PC-3 (cell line): ENCODE results near the gene NPTXR. TPM values are rescaled to one million over a fixed set of nuclear protein-coding genes. Genes with fewer than 3 reads are reported as not detected.

Experiments used
- ATAC-seq: fragments of 200-7000 bp; cut with Tn5 transposase; 2 replicates; pipeline ENCODE4 v1.9.1; 2020; ENCODE audit warnings: mild to moderate bottlenecking, moderate library complexity
- BruUV-seq: library from RNA; stranded (reverse); fragments of 400-500 nt; replicated peaks from 2 replicates; lab custom pipeline; 2021; lab: Mats Ljungman, UMichigan
- CTCF ChIA-PET: fragments of 300-600 bp; sonication (Branson Sonifier 250); formaldehyde crosslinking; loops from one replicate; lab custom pipeline; 2022; ENCODE audit warnings: antibody characterized with exemption; lab: Charles Lee
- POLR2A ChIA-PET: fragments of 300-600 bp; sonication (Branson Sonifier 250); formaldehyde crosslinking; loops from one replicate; lab custom pipeline; 2022; ENCODE audit warnings: antibody characterized with exemption; ENCODE audit not compliant: unreplicated experiment; lab: Charles Lee
- DNase-seq: peaks from one replicate; pipeline ENCODE4 v3.0.0-alpha.2; 2015
- H2AFZ ChIP-seq: fragments of 300-600 bp; sonication (generic); 2 replicates; pipeline ENCODE4 v1.6.0; 2016; ENCODE audit warnings: antibody characterized with exemption, low read length
- H3F3A ChIP-seq: fragments of 300-600 bp; sonication (generic); one replicate; pipeline ENCODE4 v1.6.0; 2017; ENCODE audit warnings: antibody characterized with exemption, low read length, control low read depth, mild to moderate bottlenecking; ENCODE audit not compliant: unreplicated experiment
- H3K27ac ChIP-seq: fragments of 300-600 bp; sonication (generic); 2 replicates; pipeline ENCODE4 v1.5.1; 2016; ENCODE audit warnings: mild to moderate bottlenecking, low read length
- H3K27me3 ChIP-seq: fragments of 300-600 bp; sonication (generic); 2 replicates; pipeline ENCODE4 v1.6.1; 2016; ENCODE audit warnings: low read length, mixed read lengths
- H3K36me3 ChIP-seq: fragments of 300-600 bp; sonication (generic); 2 replicates; pipeline ENCODE4 v1.6.1; 2016; ENCODE audit warnings: low read depth, mixed run types, low read length, mixed read lengths
- H3K4me1 ChIP-seq: fragments of 300-600 bp; sonication (generic); 2 replicates; pipeline ENCODE4 v1.5.1; 2016; ENCODE audit warnings: low read length; ENCODE audit not compliant: insufficient read depth
- H3K4me2 ChIP-seq: fragments of 300-600 bp; sonication (generic); 2 replicates; pipeline ENCODE4 v1.6.0; 2016; ENCODE audit warnings: low read length
- H3K4me3 ChIP-seq: fragments of 300-600 bp; sonication (generic); 2 replicates; pipeline ENCODE4 v1.5.1; 2016; ENCODE audit warnings: mild to moderate bottlenecking, low read length, mixed read lengths
- H3K79me2 ChIP-seq: fragments of 300-600 bp; sonication (generic); 2 replicates; pipeline ENCODE4 v1.6.1; 2017; ENCODE audit warnings: low read length, mixed read lengths
- H3K9ac ChIP-seq: fragments of 300-600 bp; sonication (generic); 2 replicates; pipeline ENCODE4 v1.6.0; 2016; ENCODE audit warnings: mild to moderate bottlenecking, low read length
- H3K9me2 ChIP-seq: fragments of 300-600 bp; sonication (generic); replicated peaks from 2 replicates; pipeline ENCODE4 v1.6.1; 2016; ENCODE audit warnings: mixed run types, low read length, mixed read lengths
- H3K9me3 ChIP-seq: fragments of 300-600 bp; sonication (generic); 2 replicates; pipeline ENCODE4 v1.6.1; 2016; ENCODE audit warnings: low read length, mixed read lengths
- H4K20me1 ChIP-seq: fragments of 300-600 bp; sonication (generic); 2 replicates; pipeline ENCODE4 v1.6.1; 2016; ENCODE audit warnings: low read length, mixed read lengths
- CTCF ChIP-seq: fragments of 300-600 bp; sonication (generic); conservative IDR thresholded peaks from 2 replicates; pipeline ENCODE4 v1.5.1; 2017; ENCODE audit warnings: antibody characterized with exemption, low read depth, mild to moderate bottlenecking, low read length
- EZH2 ChIP-seq: fragments of 300-600 bp; sonication (generic); IDR thresholded peaks from one replicate; pipeline ENCODE4 v1.6.1; 2017; ENCODE audit warnings: antibody characterized with exemption, mild to moderate bottlenecking, low read length; ENCODE audit not compliant: unreplicated experiment
- EZH2phosphoT487 ChIP-seq: fragments of 300-600 bp; sonication (generic); IDR thresholded peaks from 2 replicates; pipeline ENCODE4 v1.6.1; 2018; ENCODE audit warnings: mild to moderate bottlenecking, antibody characterized with exemption, low read length, borderline replicate concordance
- intact Hi-C: fragments of 100-400 bp; cut with micrococcal nuclease; formaldehyde crosslinking; loops from 2 replicates; pipeline ENCODE4 v1.9.0; 2023
- total RNA-seq: library from RNA; depleted of rRNA; stranded (reverse); fragments of >200 nt; gene quantifications from 2 replicates; pipeline ENCODE4 v1.2.3, GENCODE V29; 2014

The NPTXR gene
- total RNA-seq, 1 experiment from 2014 or later: 2.8 TPM

GRCh38 chr22:38873469-38874411 is 29.9 kb upstream of the NPTXR start:
- no TSS peak for BruUV-seq
- Histone ChIP-seq H3K9ac (peak overlapping the region; percentile 80), H2AFZ (peak overlapping the region; percentile 93), H3K4me3 (peak overlapping the region; percentile 83), H3F3A (no peaks in the 10 kb centered on the region), H3K9me3 (no peaks in the 10 kb centered on the region), H3K9me2 (no peaks in the 10 kb centered on the region), H3K79me2 (peaks cover 23% of the 10 kb centered on the region), H3K4me2 (peak overlapping the region; percentile 99), H3K4me1 (peaks cover 24% of the 10 kb centered on the region), H4K20me1 (peaks cover 5% of the 10 kb centered on the region; the same call in 1 of the 2 replicates), H3K27me3 (no peaks in the 10 kb centered on the region), H3K27ac (peak overlapping the region; percentile 40), H3K36me3 (peaks cover 8% of the 10 kb centered on the region)
- DNase-seq (peak; percentile 67), ATAC-seq (peak; percentile 9; the same call in 1 of the 2 replicates)
- TF ChIP-seq EZH2phosphoT487: no peak
- TF ChIP-seq EZH2: no peak
- TF ChIP-seq CTCF: no peak
- ChIA-PET POLR2A (no interaction called here), CTCF (no interaction called here)
- intact Hi-C loops: loop anchor here (2.0 to 5.0 kb wide), 2 partner anchors 51 to 109 kb away; partner anchors contain the start of gene APOBEC3B

GRCh38 chr22:38872831-38873248 is 29.0 kb upstream of the NPTXR start:
- DNase-seq: no peak
- Histone ChIP-seq H3K36me3 (peaks cover 8% of the 10 kb centered on the region), H3K9ac (peak overlapping the region; percentile 80), H3K9me3 (no peaks in the 10 kb centered on the region), H3K79me2 (peaks cover 32% of the 10 kb centered on the region), H3K27ac (peak overlapping the region; percentile 30), H2AFZ (peak overlapping the region; percentile 93), H3K4me2 (peak overlapping the region; percentile 99), H3F3A (no peaks in the 10 kb centered on the region), H3K4me1 (peaks cover 24% of the 10 kb centered on the region), H3K4me3 (peak overlapping the region; percentile 83), H3K27me3 (no peaks in the 10 kb centered on the region), H3K9me2 (no peaks in the 10 kb centered on the region), H4K20me1 (peaks cover 5% of the 10 kb centered on the region; the same call in 1 of the 2 replicates)
- intact Hi-C loops: loop anchor here (2.0 to 5.0 kb wide), 2 partner anchors 52 to 109 kb away; partner anchors contain the start of gene APOBEC3B
- CTCF ChIA-PET: no interaction called here
- BruUV-seq: no TSS peak
- no peak for TF ChIP-seq EZH2
- TF ChIP-seq EZH2phosphoT487: no peak
- no peak for TF ChIP-seq CTCF
- POLR2A ChIA-PET: no interaction called here
- ATAC-seq: peak; percentile 16
